ENCODE data around the gene SRXN1.

The SRXN1 gene

DNA sequence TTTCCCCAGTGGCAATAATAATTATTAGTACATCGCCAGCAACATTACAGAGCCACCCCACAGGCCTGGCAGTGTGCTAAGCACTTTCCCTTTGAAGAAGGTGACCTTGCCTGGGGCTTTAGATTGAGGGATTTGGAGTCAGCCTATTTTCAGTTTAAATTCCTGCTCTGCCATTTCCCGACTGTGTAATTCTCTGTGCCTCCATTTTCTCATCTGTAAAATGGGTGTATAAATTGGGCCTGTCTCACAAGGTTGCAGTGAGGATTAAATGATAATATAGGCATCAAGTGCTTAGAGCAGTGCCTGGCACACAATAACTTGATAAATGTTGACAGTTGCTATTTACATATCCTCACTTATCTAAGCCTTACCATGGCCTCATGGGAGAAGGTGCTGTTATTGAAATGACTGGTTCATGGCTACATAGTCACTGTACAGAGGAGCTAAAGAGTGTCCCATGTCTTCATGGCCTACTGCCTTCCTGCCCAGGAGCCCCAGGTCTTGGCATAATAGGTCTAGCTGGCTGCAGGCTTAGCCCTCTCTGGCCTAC, 27.7 kb upstream of the SRXN1 start:
- H3F3A ChIP-seq (ENCODE audit: insufficient read depth, low read length): no peaks in the 10 kb centered on the region
- TF ChIP-seq EZH2 (IDR thresholded peaks at IDR 0.05; ENCODE audit: borderline replicate concordance, low read length): no peak
- TF ChIP-seq, protein P1, sequence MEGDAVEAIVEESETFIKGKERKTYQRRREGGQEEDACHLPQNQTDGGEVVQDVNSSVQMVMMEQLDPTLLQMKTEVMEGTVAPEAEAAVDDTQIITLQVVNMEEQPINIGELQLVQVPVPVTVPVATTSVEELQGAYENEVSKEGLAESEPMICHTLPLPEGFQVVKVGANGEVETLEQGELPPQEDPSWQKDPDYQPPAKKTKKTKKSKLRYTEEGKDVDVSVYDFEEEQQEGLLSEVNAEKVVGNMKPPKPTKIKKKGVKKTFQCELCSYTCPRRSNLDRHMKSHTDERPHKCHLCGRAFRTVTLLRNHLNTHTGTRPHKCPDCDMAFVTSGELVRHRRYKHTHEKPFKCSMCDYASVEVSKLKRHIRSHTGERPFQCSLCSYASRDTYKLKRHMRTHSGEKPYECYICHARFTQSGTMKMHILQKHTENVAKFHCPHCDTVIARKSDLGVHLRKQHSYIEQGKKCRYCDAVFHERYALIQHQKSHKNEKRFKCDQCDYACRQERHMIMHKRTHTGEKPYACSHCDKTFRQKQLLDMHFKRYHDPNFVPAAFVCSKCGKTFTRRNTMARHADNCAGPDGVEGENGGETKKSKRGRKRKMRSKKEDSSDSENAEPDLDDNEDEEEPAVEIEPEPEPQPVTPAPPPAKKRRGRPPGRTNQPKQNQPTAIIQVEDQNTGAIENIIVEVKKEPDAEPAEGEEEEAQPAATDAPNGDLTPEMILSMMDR (IDR thresholded peaks at IDR 0.05; ENCODE audit: low read length): no peak

DNA sequence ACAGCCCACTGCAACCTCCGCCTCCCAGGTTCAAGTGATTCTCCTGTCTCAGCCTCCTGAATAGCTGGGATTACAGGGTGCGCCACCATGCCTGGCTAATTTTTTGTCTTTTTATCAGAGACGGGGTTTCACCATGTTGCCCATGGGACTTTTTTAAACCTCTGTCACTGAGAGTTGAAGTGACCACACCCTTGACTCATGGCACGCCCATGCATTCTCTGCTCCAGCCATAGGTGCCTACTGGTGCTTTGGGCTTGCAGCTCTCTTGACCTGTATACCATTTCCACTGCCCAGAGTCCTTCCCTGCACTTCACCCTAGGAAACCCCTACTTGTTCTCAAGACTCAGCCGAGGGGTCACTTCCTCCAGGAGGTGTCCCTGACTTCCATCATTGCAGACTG, 25.0 kb upstream of the SRXN1 start:
- Histone ChIP-seq H3K4me3 (ENCODE audit: low read depth, low read length, poor library complexity, severe bottlenecking) (no peak overlapping the region), H3K9ac (ENCODE audit: low read length) (no peak overlapping the region), H4K20me1 (ENCODE audit: insufficient read depth, low read length) (no peaks in the 10 kb centered on the region), H3K9me2 (ENCODE audit: low read depth, low read length) (no peaks in the 10 kb centered on the region), H3F3A (ENCODE audit: insufficient read depth, low read length) (no peaks in the 10 kb centered on the region), H3K9me3 (ENCODE audit: low read length) (no peaks in the 10 kb centered on the region), H3K27ac (ENCODE audit: low read depth, low read length, poor library complexity, severe bottlenecking) (no peak overlapping the region), H3K79me2 (ENCODE audit: insufficient read depth, low read length) (no peaks in the 10 kb centered on the region), H3K27me3 (ENCODE audit: insufficient read depth, low read length) (no peaks in the 10 kb centered on the region), H3K4me2 (ENCODE audit: low read length) (no peak overlapping the region), H3K36me3 (ENCODE audit: insufficient read depth, low read length) (no peaks in the 10 kb centered on the region), H3K4me1 (ENCODE audit: insufficient read depth, low read length, severe bottlenecking) (no peaks in the 10 kb centered on the region), H2AFZ (ENCODE audit: low read length) (no peak overlapping the region)
- TF ChIP-seq, protein P1 (IDR thresholded peaks at IDR 0.05; ENCODE audit: low read length): no peak

More for the DNA sequence above, 27.7 kb upstream of the SRXN1 start:
- Histone ChIP-seq H3K4me3 (ENCODE audit: low read depth, low read length, poor library complexity, severe bottlenecking) (no peak overlapping the region), H3K27ac (ENCODE audit: low read depth, low read length, poor library complexity, severe bottlenecking) (no peak overlapping the region), H3K9me3 (ENCODE audit: low read length) (no peaks in the 10 kb centered on the region), H3K79me2 (ENCODE audit: insufficient read depth, low read length) (no peaks in the 10 kb centered on the region), H4K20me1 (ENCODE audit: insufficient read depth, low read length) (no peaks in the 10 kb centered on the region), H3K27me3 (ENCODE audit: insufficient read depth, low read length) (no peaks in the 10 kb centered on the region), H3K4me1 (ENCODE audit: insufficient read depth, low read length, severe bottlenecking) (no peaks in the 10 kb centered on the region), H3K9me2 (ENCODE audit: low read depth, low read length) (no peaks in the 10 kb centered on the region), H2AFZ (ENCODE audit: low read length) (no peak overlapping the region), H3K36me3 (ENCODE audit: insufficient read depth, low read length) (no peaks in the 10 kb centered on the region), H3K9ac (ENCODE audit: low read length) (no peak overlapping the region), H3K4me2 (ENCODE audit: low read length) (no peak overlapping the region)

DNA sequence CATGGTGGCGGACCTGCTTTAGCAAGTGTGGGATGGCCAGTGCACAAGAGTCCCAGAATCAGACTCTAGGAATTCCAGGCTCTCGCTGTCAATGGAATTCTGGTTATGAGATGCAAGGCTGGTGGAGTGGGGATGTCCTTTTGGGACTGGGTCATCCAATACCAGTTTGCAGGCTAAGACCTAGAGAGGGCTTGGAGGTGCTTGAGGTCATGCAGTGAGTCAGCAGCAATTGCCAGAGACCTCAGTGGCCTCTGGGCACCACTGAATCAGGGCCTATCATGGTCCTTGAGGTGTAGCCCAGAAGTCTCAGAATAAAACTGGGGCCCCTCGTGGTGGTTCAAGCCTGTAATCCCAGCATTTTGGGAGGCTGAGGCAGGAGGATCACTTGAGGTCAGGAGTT, 24.0 kb upstream of the SRXN1 start:
- H3K4me1 ChIP-seq (ENCODE audit: insufficient read depth, low read length, severe bottlenecking): no peaks in the 10 kb centered on the region
- H3K27ac ChIP-seq (ENCODE audit: low read depth, low read length, poor library complexity, severe bottlenecking): no peak overlapping the region
- H4K20me1 ChIP-seq (ENCODE audit: insufficient read depth, low read length): no peaks in the 10 kb centered on the region
- TF ChIP-seq, protein P1 (IDR thresholded peaks at IDR 0.05; ENCODE audit: low read length): no peak
- TF ChIP-seq EZH2 (IDR thresholded peaks at IDR 0.05; ENCODE audit: borderline replicate concordance, low read length): no peak
- no peaks in the 10 kb centered on the region for H3K79me2 ChIP-seq (ENCODE audit: insufficient read depth, low read length)
- H3K9me3 ChIP-seq (ENCODE audit: low read length): no peaks in the 10 kb centered on the region
- H3K36me3 ChIP-seq (ENCODE audit: insufficient read depth, low read length): no peaks in the 10 kb centered on the region
- H3K9me2 ChIP-seq (ENCODE audit: low read depth, low read length): no peaks in the 10 kb centered on the region
- no peak overlapping the region for H3K9ac ChIP-seq (ENCODE audit: low read length)
- no peak overlapping the region for H3K4me3 ChIP-seq (ENCODE audit: low read depth, low read length, poor library complexity, severe bottlenecking)
- H3F3A ChIP-seq (ENCODE audit: insufficient read depth, low read length): no peaks in the 10 kb centered on the region
- H3K4me2 ChIP-seq (ENCODE audit: low read length): no peak overlapping the region
- H2AFZ ChIP-seq (ENCODE audit: low read length): no peak overlapping the region
- H3K27me3 ChIP-seq (ENCODE audit: insufficient read depth, low read length): no peaks in the 10 kb centered on the region

All from OCI-LY1 (cell line).